HG03095 (cell line): ENCODE measurements around the gene DNM3.

Source experiments
- ATAC-seq: cut with Tn5 transposase; IDR thresholded peaks from one replicate; pipeline ENCODE4 v1.9.1; 2021; ENCODE audit warnings: moderate library complexity; ENCODE audit not compliant: unreplicated experiment

DNM3 gene

GRCh38 chr1:171966426-171967220 is 125.3 kb downstream of the DNM3 start:
- no peak for ATAC-seq

- ATAC-seq: no peak
Observed at GRCh38 chr1:171969226-171969625, 127.9 kb downstream of the DNM3 start.

- ATAC-seq: no peak
Observed at GRCh38 chr1:171969813-171970212, 128.5 kb downstream of the DNM3 start.

GRCh38 chr1:171972846-171973245 is 131.5 kb downstream of the DNM3 start:
- ATAC-seq: no peak

- ATAC-seq: no peak
Observed at GRCh38 chr1:171973421-171973820, 132.1 kb downstream of the DNM3 start.

GRCh38 chr1:171981303-171981702 is 140.0 kb downstream of the DNM3 start:
- ATAC-seq: no peak

- ATAC-seq: no peak
Observed at GRCh38 chr1:171983584-171983983, 142.3 kb downstream of the DNM3 start.

- ATAC-seq: no peak
Observed at GRCh38 chr1:171984262-171984661, 143.0 kb downstream of the DNM3 start.

- ATAC-seq: no peak
Observed at GRCh38 chr1:171984850-171985485, 143.7 kb downstream of the DNM3 start.

- ATAC-seq: no peak
Observed at GRCh38 chr1:171985639-171986038, 144.3 kb downstream of the DNM3 start.

- no peak for ATAC-seq
Observed at GRCh38 chr1:171988243-171988885, 147.1 kb downstream of the DNM3 start.

- ATAC-seq: no peak
Observed at GRCh38 chr1:171990371-171990770, 149.1 kb downstream of the DNM3 start.

- ATAC-seq: no peak
Observed at GRCh38 chr1:171994293-171994692, 153.0 kb downstream of the DNM3 start.

- ATAC-seq: no peak
Observed at GRCh38 chr1:171995573-171995972, 154.3 kb downstream of the DNM3 start.

- ATAC-seq: no peak
Observed at GRCh38 chr1:171997936-171998335, 156.6 kb downstream of the DNM3 start.

GRCh38 chr1:171998711-171999110 is 157.4 kb downstream of the DNM3 start:
- ATAC-seq: no peak

GRCh38 chr1:171999756-172000155 is 158.5 kb downstream of the DNM3 start:
- ATAC-seq: no peak

- no peak for ATAC-seq
Observed at GRCh38 chr1:172001288-172001687, 160.0 kb downstream of the DNM3 start.

- no peak for ATAC-seq
Observed at GRCh38 chr1:172002725-172003345, 161.5 kb downstream of the DNM3 start.

GRCh38 chr1:172003766-172004530 is 162.7 kb downstream of the DNM3 start:
- ATAC-seq: no peak

- no peak for ATAC-seq
Observed at GRCh38 chr1:172004671-172005070, 163.4 kb downstream of the DNM3 start.
